NCI-H1105 treated with DMSO at 0.1 percent for 48 hours (cell line): ENCODE measurements around the gene PALD1.

ENCODE experiments used
- DNase-seq: peaks from one replicate; lab custom pipeline; 2025; lab: John Stamatoyannopoulos, UW

Gene PALD1

DNA sequence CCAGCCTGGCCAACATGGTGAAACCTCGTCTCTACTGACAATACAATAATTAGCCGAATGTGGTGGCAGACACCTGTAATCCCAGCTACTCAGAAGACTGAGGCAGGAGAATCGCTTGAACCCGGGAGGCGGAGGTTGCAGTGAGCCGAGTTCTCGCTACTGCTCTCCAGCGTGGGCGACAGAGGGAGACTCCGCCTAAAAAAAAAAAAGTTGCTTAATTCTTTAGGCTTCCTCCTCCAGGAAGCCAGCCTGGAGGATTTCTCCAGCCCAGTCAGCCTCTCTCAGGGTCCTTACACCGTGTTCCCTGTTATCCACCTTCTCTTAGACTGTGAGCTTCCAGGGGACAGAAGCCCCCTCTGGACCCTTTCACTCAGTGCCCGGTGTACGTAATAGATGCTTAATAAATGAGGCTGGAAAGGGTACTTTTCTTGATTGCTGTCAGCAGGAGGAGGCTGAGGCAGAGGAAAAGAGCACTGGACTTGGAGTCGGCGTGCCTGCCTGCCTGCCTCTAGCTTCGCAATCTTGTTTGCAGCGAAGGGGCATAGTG, 20.7 kb upstream of the PALD1 start:
- DNase-seq: no peak

DNA sequence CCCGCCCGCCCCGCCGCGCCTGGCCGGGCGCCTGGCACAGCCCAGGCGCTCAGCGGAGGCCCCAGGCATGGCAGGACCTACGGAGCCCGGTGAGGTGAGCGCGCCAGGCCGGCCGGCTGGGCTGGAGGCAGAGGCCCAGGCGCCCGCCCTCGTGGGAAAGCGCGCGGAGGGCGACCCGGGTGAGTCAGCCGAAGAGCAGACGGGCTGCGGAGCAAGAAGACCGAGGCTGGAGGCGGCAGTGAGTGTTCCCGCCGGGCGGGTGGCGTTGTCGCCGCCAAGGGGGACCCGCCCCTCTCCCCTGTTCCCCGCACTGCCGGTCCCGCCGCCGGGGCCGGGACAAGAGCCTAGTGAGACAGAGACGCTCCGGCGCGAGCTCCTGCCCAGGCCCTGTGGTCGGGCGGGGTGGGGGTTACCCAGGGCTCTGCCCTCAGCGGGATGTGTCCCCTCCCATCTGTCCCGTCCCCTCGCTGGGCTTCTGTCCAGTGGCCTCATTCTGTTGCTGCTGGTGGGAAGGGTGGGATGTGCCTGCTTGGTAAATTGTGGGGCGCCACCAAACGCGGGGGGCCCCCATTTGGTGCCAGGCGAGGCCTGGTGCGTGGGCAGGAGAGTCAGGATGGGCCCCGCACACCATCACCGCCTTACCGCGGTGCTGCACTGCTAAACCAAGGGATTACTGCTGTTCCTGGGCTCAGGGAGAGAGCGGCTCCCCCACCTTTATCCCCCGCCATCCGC, 20.1 kb upstream of the PALD1 start:
- DNase-seq: no peak

DNA sequence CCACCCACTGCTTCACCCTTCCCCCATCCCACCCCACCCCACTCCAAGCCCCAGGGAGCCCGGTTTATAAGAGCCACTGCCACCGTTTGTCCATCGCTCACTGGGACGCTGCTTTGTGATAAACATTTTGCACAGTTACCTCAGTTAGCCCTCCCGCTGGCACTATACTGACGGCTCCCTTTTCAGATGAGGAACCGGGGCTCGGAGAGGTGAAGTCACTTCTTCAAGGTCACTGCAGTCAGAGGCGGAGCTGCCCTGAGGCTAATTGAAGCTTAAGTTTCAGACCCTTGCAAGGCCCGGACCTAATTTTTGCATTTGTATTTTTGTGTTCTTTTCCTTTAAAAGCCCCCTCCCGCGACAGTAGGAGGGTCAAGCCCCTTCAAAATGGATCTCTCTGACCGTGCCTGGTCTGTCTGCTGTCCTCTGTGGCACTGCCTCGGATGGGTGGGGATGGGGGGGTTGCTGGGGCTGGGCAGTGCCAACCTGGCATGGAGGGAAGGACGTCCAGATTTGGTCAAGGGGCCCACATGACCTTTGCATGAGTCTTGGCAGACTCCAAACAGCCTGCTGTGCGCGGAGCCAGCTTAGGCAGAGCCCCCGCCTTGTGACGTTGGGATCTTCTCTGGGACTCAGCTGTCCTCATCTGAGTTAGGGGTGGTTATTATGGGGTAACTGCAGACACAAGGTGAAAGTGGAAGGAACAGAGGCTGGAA, 19.4 kb upstream of the PALD1 start:
- DNase-seq: no peak

DNA sequence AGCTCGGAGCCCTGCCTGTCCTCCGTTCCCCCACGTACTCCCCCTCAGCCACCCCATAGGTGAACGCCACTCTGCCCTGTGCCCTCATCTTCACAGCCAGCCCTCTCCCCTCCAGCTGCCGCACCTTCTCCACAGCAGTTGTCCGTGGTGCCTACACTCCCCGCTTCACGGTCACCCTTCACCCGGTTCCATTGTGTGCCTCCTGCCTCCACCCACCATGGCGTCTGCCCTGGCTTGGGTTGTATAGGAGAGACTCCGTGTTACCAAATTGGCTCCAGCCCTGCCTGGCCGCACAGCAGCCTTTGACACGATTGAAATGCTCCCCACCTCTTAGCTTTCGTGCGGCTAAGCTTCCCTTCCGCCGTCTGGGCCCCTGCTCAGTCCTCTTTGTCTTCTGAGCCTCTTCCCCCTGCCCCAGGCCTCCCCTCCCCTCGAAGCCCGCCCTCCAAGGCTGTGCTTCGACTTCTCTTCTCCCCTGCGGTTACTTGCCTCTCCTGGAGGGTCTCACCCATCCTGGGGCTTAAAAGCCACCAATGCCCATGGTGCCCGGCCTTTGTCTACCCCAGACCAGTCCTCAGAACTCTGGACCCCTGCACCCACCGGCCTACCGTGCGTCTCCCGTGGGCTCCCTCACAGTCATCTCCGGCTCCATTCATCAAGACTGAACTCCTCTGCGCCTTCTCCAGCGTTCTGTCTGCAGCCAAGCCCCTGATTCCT, 18.6 kb upstream of the PALD1 start:
- DNase-seq: no peak

DNA sequence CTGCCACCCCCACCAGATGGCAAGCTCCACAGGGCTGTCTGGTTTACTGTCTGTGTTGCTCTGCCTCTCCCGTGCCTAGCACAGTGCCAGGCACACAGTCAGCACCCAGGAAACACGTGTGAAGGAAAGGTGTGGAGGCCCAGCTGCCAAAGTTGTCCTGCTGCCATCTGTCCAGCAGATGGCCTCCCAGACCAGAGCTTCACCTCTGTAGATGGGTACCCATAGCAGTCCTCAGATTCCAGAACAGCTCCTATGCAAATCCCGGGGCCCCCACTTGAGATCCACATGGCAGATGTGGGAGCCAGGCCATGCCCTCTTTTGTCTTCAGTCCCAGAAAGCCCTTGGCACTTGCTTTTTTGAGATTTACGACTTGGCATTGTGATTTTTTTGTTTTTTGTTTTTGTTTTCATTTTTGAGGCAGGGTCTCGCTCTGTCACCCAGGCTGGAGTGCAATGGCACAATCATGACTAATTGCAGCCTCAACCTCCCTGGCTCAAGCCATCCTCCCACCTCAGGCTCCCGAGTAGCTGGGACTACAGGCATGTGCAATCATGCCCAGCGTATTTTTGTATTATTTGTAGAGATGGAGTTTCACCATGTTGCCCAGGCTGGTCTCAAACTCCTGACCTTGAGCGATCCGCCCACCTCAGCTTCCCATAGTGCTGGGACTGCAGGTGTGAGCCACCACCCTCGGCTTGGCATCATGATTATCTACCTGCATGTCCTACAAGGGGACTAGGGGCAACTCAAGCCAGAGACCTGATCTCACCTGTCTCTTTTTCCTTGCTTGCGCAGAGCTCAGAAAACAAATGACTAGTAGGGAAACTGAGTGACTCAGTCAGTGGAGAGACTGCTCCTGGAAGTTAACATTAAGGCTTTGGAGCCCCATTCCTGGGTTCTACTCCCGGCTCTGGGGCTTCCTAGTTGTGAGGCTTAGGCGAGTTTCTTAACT, 16.9 kb upstream of the PALD1 start:
- DNase-seq: peak; percentile 27

DNA sequence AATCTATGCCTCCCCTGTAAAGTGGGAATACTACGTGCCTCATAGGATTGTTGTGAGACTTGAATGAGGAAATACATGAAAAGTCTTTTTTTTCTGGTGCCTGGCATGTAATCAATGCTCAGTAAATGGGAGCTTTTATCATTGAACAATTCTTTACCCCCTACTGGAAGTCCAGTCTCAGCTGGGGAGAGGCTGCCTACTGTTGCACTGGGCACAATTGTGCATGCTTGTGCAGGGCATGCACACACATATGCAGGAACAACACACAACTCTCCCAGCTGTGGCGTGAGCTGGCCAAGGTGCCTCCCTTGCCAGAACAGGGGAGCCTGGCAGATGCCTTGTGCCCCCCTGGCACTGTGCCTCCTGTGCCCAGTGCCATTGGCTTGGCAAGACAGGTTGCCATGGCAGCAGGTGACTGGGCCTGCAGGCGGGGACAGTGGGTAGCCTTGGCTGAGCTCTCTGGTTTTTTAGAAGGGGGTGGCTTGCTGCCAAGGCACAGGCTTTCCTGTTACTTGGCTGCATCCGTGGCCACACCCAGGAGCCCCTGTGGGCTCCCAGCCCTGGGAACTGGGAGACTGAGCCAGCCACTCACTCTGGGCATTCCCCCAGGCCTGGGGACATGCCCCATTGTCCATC, 16.1 kb upstream of the PALD1 start:
- peak; percentile 90 for DNase-seq

DNA sequence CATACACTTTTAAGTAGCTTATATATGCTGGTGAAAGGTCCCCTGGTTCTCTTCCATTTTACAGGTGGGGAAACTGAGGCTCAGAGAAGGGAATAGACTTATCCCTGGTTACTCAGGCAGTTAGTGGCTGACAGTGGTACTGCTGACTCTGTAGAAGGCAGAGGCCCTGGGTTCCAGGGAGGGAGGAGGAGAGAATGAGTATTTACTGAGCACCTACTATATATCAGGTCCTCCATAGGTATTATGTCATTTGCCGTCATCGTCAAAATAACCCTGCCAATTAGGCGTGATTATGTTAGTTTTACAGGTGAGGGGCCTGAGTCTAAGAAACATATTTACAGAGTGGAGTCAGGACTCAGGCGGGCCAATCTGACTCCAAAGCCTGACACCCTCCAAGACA, 13.3 kb upstream of the PALD1 start:
- DNase-seq: no peak

DNA sequence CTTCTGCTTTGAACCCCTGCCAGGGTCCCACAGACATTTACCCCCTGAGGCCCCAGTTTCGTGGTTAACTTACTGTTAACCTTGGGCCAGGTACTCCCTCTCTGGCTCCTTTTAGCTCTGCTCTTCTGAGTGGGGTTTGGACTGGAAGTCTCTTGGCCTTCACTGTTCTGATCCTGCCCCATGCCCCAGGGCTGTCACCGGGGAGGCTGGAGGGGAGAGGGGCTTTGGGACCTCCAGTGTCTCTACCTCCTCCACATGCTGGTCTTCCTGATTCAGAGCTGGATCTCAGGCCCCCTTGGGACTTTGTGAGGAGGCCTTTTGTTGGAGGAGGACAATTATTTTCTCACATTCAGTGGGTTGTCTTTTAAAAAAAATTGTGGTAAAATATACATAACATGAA, 12.7 kb upstream of the PALD1 start:
- no peak for DNase-seq

DNA sequence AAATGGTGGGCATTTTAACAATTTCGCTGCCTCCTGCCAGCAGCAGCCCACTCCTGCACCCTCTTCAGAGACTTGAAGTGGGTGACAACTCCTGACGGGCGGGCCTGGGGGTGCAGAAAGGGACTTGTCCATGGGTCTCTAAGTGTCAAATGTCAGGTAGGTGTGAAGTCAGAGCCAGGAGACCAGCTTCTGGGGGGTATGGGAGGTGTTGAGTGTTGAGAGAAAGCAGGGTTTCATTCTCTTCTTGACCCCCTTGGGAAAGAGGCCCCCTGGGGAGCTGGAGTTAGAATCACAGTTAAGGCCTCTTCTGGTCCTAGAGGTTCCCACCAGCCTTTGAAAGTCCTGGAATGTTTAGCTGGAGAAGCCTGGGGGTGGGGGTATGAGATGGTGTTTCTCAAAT, 11.6 kb upstream of the PALD1 start:
- DNase-seq: no peak

DNA sequence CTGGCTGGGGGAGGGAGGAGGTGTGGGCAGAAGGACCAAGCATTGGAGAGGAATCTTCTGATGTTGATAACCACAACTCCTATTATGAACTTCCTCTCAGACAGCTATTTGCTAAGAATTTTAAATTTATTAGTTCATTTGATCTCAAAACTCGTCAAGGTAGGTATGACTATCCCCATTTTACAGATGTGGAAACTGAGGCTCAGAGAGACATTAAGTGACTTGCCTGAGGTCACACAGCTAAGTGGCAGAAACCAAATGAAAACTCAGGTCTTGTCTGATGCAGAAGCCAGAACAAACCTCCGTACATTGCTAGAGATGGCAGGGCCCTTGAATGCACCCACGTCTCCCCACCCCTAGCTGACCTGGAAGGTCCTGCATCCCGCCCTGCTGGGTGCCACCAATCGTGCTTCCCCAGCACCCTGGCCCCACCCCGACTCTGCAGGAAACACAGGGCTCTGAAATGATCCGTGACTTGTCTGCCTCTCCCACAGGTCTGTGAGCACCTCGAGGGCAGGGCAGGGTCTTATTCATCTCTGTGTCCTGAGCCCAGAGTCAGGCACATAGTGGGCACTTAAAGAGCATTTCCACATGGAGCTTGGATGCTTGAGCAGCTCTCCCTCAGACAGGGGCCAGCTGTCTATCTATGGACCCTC, 5.6 kb upstream of the PALD1 start:
- DNase-seq: no peak

DNA sequence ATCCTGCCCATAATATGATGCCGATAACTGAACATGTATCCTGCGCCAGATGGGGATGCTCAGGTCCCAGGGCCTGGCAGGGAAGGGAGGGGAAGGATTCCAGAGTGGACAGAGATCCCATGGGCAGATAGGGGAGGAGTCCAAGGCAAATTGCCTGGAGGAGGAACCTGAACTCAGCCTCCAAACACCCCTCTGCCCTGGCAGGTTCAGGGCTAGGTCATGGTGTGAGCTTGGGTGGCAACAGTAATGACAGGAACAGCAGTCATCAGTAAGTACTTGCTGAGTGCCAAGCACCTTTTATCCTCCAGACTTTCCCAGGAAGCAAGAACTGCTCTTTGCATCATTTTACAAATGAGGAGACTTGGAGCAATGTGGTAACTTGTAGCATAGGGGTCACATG, 3.8 kb upstream of the PALD1 start:
- no peak for DNase-seq

DNA sequence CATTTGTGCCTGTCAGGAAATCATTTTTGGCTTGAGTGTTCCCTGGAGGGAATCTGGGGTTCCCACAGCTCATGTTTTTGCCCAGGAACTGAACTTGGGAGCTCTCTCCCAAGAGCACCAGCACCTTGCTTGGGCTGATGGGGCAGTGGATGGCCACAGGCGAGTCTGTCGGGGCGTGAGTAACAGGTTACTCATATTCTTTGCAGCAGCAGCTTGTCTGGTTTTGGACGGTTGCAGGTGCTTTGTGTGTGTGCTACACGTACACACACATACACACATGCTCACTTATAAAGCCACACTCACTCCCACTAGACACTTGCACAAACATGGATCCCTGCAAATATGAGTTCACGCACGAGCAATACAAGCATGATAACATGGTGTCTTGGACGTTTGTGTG, 2.9 kb upstream of the PALD1 start:
- DNase-seq: no peak

DNA sequence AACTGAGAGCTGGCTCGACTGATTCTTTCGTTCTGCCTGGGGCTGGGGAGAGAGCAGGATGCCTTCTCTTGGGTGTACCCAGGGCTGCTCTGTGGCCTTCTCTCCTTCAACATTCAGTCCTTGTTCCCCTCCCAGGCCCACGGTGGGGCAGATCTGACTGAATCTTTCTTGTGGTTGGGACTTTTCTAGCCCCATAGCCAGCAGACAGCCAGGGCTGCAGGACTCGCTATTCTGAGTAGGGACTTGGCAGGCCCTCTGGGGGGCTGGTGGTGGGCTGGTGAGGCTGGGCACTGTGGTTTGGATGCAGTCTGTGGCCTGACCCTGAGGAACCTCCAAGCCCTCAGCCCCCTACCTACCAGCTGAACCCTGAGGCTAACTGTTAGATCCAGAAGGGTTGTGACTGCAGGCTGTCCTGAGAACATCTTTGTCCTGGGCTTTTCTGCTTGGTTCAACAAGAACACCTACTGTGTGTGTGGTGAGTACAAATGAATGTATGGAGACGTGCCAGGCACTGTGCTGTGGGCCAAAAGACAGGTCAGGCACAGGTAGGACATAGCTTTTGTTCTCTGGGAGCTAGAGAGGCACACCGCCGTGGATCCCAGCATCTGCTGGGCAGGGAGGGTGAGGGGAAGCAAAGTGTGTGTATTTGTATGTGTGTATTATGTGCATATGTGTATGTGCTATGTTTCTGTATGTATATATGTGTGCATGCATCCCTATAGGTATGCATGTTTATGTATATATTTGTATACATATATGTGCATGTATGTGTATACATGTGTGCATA, 2.1 kb upstream of the PALD1 start:
- no peak for DNase-seq

DNA sequence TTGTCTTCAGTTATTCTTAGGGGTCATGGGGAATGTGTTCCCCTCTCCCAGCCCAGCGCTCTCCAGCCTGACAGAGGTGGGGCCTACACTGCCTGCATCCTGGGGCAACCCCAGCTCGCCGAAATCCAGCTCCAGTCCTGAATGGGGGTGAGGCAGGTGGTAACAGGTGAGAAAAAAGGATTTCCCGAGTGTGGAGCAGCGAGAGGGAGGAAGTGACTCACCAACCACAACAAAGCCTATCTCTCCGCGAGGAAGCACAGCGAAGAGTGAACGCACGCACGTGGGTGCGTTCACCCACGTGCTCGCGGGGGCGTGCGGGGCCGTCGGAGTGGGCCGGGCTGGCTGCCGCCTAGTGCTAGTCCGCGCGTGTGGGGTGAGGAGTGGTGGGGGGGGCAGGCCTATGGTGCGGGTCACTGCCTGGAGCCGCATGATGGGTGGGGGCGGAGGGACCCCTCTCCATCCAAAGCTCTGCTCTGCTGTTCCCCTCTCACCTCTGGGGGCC, 855 bp upstream of the PALD1 start:
- no peak for DNase-seq

DNA sequence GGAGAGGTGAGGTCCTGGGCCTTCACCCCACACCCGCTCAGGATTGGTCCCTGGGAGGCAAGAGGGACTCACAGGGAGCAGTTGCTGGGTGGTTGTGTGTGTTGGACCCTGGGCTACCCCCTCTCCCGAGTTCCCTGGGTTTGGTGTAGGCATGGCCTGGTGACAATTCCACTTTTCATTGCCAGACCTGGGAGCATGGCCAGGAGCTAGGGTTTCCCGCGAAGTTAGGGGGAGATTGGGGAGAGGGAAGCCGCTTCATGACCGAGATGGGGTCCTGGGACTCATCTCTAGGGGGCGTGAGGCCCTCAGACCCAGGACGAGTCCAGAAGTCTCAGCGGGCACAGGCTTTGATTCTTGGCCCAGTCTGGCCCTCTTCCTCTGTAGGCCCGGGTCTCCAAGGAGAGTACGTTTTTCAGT, 606 bp downstream of the PALD1 start:
- DNase-seq: no peak

DNA sequence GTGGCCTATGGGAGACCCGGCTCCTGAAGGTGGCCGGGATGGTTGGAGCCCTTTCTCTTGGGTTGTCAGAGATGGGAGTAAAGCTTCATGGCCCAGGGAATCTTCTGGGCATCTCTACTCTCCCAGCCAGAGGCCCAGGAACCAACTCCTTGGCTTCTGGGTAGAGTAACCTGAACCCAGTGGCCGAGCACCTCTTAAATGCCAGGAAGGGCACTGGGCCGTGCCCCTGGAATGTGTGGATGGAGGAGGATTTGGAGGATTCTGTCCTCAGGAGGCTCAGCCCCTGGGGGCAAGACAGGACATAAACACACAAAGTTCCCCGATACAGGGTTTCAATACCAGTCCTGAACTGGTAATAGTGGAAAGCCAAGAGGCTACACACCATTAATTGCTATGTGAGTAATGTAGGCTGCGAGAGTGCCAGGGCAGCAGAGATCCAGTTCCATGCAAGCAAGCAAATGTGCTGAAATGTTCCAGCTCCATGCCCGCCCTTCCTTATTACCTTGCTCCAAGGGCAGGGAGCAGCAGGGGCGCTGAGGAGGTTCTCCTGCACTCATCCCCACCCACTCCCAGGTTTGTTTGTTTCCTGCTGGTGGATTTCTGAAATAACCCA, 1.2 kb downstream of the PALD1 start:
- DNase-seq: no peak

DNA sequence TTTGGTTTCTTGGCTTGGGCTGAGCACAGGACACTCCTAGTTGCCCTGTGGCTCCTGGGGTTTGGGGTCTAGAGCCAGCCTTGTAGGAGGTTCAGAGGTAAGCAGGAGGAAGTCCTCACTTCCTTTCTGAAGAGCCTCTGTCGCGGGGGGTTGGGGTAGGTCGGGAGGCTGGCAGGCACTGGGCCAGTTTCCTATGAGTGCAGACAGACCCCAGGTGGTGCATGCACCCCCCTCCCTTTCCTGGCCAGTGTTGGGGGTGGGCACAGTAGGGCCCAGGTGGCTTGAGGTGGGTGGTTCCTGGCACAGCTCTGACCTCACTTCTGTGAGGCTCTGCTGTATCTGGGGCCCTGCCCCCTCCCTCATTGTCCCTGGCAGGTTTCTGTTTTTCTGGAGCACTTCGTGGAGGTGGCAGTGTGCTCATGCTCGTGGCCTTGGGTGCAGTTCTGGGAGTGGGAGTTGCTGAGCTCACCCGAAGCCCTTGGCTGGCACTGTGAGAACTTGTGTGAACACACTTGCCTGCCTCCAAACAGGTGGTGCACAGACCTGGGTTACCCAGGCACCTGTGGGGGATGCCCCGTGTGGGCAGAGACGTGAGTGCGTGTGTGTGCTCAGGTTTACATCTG, 1.8 kb downstream of the PALD1 start:
- DNase-seq: peak; percentile 5

DNA sequence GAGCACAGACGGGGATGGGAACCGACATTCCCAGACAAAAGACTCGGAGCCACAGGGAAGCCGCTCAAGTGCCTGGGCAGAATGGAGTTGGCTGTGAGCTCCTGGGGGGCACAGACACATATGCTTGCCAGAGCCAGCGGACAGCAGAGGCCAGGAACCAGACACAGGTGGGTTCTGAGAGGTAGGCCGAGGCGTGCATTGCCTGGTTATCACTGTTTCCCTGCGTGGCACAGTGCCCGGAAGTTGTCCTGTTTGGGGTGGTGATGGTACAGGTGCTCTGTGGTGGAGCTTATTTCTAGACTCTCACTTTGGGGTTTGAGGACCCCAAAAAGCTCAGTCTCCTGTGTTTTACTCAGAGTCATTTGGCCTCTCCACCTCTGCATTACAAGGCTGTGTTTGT, 2.5 kb downstream of the PALD1 start:
- DNase-seq: no peak
